ENCODE measurements around the gene RWDD3. TPM values are rescaled to one million over a fixed set of nuclear protein-coding genes. Genes with fewer than 3 reads are reported as not detected.

The RWDD3 gene
- total and polyA plus RNA-seq, 10 of the 15 experiments (the other 5 are each of a cell fraction or from before 2014, with no cell fraction given) = 9.8 to 42.9 (median 21.4) TPM

DNA sequence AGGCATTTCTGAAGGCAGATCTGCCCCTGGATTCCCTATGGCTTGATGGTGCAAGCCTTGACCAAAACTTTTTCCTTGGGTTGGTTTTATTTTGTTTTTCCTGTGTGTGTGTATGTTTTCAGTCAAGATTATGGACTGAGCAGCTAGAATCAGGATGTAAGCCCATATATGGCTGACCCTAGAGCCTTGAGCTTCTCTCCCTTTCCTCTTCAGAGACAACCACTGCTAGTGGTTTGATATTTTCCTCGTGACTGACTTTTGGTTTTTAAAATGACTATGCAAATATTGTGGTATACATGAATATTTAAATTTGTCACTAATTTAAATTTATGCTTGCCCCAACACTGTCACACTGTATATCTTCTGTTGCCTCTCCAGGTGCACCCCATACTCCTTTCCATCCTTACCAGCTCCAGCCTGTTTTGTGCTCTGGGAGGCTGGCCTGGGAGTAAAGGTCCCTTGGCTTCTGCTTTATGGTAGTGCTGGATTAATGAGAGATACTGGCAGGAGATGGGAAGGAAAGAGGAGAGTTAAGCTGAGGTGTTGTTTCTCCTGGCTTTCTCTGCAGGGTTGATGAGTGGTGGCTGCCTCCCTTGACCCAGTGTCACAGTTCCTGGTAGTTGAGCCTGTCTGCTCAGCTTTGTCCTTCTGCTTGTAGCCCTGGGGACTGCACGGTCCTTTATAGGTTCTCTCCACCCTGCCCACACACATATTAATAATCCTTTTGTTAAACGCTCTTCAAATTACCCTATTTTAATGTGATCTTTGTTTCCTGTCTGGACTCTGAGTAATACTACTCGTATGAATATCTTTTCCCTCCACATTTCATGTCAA lies 44.4 kb downstream of the RWDD3 start (continued):
- TF ChIP-seq, protein P1, sequence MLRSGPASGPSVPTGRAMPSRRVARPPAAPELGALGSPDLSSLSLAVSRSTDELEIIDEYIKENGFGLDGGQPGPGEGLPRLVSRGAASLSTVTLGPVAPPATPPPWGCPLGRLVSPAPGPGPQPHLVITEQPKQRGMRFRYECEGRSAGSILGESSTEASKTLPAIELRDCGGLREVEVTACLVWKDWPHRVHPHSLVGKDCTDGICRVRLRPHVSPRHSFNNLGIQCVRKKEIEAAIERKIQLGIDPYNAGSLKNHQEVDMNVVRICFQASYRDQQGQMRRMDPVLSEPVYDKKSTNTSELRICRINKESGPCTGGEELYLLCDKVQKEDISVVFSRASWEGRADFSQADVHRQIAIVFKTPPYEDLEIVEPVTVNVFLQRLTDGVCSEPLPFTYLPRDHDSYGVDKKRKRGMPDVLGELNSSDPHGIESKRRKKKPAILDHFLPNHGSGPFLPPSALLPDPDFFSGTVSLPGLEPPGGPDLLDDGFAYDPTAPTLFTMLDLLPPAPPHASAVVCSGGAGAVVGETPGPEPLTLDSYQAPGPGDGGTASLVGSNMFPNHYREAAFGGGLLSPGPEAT (IDR thresholded peaks at IDR 0.05; ENCODE audit: low read depth) = no peak
- no peak for TF ChIP-seq CEBPB (IDR thresholded peaks at IDR 0.05; ENCODE audit: borderline replicate concordance in 1 of 2, low read depth in 2 of 2, low read length in 2 of 2)
- TF ChIP-seq NRF1 (conservative IDR thresholded peaks at IDR 0.05; ENCODE audit: low read depth, low read length) = no peak
- TF ChIP-seq, protein P2, sequence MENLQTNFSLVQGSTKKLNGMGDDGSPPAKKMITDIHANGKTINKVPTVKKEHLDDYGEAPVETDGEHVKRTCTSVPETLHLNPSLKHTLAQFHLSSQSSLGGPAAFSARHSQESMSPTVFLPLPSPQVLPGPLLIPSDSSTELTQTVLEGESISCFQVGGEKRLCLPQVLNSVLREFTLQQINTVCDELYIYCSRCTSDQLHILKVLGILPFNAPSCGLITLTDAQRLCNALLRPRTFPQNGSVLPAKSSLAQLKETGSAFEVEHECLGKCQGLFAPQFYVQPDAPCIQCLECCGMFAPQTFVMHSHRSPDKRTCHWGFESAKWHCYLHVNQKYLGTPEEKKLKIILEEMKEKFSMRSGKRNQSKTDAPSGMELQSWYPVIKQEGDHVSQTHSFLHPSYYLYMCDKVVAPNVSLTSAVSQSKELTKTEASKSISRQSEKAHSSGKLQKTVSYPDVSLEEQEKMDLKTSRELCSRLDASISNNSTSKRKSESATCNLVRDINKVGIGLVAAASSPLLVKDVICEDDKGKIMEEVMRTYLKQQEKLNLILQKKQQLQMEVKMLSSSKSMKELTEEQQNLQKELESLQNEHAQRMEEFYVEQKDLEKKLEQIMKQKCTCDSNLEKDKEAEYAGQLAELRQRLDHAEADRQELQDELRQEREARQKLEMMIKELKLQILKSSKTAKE (IDR thresholded peaks at IDR 0.05; ENCODE audit: low read depth, poor library complexity, severe bottlenecking) = no peak
- no peak for TF ChIP-seq YY1 (IDR thresholded peaks at IDR 0.05; ENCODE audit: low read depth, low read length)
- TF ChIP-seq, protein P3, sequence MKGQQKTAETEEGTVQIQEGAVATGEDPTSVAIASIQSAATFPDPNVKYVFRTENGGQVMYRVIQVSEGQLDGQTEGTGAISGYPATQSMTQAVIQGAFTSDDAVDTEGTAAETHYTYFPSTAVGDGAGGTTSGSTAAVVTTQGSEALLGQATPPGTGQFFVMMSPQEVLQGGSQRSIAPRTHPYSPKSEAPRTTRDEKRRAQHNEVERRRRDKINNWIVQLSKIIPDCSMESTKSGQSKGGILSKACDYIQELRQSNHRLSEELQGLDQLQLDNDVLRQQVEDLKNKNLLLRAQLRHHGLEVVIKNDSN (IDR thresholded peaks at IDR 0.05; ENCODE audit: borderline replicate concordance, extremely low read length, insufficient read depth, low read depth, low read length) = no peak
- no peak for TF ChIP-seq CREB1 (IDR thresholded peaks at IDR 0.05; ENCODE audit: low read depth)
- TF ChIP-seq BRCA1 (IDR thresholded peaks at IDR 0.05; ENCODE audit: low read depth, low read length) = no peak
- no peak for TF ChIP-seq JUNB (IDR thresholded peaks at IDR 0.05)
- TF ChIP-seq, protein P4, sequence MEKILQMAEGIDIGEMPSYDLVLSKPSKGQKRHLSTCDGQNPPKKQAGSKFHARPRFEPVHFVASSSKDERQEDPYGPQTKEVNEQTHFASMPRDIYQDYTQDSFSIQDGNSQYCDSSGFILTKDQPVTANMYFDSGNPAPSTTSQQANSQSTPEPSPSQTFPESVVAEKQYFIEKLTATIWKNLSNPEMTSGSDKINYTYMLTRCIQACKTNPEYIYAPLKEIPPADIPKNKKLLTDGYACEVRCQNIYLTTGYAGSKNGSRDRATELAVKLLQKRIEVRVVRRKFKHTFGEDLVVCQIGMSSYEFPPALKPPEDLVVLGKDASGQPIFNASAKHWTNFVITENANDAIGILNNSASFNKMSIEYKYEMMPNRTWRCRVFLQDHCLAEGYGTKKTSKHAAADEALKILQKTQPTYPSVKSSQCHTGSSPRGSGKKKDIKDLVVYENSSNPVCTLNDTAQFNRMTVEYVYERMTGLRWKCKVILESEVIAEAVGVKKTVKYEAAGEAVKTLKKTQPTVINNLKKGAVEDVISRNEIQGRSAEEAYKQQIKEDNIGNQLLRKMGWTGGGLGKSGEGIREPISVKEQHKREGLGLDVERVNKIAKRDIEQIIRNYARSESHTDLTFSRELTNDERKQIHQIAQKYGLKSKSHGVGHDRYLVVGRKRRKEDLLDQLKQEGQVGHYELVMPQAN (conservative IDR thresholded peaks at IDR 0.05) = no peak
